Fibroblast of lung (primary cell): ENCODE results near the gene GRB10. TPM values are rescaled to one million over a fixed set of nuclear protein-coding genes. Genes with fewer than 3 reads are reported as not detected.

Experiments
- DNase-seq, 2 donors: peaks; one replicate each; pipeline versions ENCODE4 v3.0.0 to v3.0.0-alpha.2; 2010; ENCODE audit warnings: low read depth in 2 of 2
- H2AFZ ChIP-seq: 2 replicates; pipeline ENCODE4 v1.5.1; 2012; ENCODE audit warnings: low read length, control low read depth, inconsistent platforms
- H3K27ac ChIP-seq: 2 replicates; pipeline ENCODE4 v1.5.1; 2011; ENCODE audit warnings: low read length, control low read depth; ENCODE audit not compliant: insufficient read depth
- H3K27me3 ChIP-seq: 2 replicates; pipeline ENCODE4 v1.5.1; 2011; ENCODE audit warnings: mild to moderate bottlenecking, low read length; ENCODE audit not compliant: control insufficient read depth, insufficient read depth
- H3K36me3 ChIP-seq: 2 replicates; pipeline ENCODE4 v1.5.1; 2011; ENCODE audit warnings: low read length; ENCODE audit not compliant: control insufficient read depth, insufficient read depth
- H3K4me1 ChIP-seq: 2 replicates; pipeline ENCODE4 v1.5.1; 2011; ENCODE audit warnings: low read length; ENCODE audit not compliant: control insufficient read depth, insufficient read depth; ENCODE audit errors: extremely low read depth
- H3K4me2 ChIP-seq: 2 replicates; pipeline ENCODE4 v1.5.1; 2011; ENCODE audit warnings: low read length, control low read depth; ENCODE audit not compliant: insufficient read depth; ENCODE audit errors: extremely low read depth
- H3K4me3 ChIP-seq, 4 experiments: fragments of 200-600 bp in 1 of 4; sonication (generic) in 1 of 4; replicated peaks in 1 of 4; 2 replicates each; pipeline ENCODE4 v1.5.1; 2011 to 2016; ENCODE audit warnings: low read length in 4 of 4, low read depth in 3 of 4, mild to moderate bottlenecking in 3 of 4, control low read depth in 2 of 4, inconsistent platforms in 1 of 4, mixed read lengths in 1 of 4; ENCODE audit not compliant: insufficient read depth in 1 of 4; ENCODE audit errors: control extremely low read depth in 1 of 4
- H3K79me2 ChIP-seq: 2 replicates; pipeline ENCODE4 v1.5.1; 2012; ENCODE audit warnings: mild to moderate bottlenecking, low read length, inconsistent platforms; ENCODE audit not compliant: control insufficient read depth, insufficient read depth
- H3K9ac ChIP-seq: 2 replicates; pipeline ENCODE4 v1.5.1; 2011; ENCODE audit warnings: mild to moderate bottlenecking, low read length, control low read depth; ENCODE audit not compliant: insufficient read depth
- H3K9me3 ChIP-seq: 2 replicates; pipeline ENCODE4 v1.5.1; 2012; ENCODE audit warnings: low read depth, low read length; ENCODE audit not compliant: control insufficient read depth, insufficient read depth
- H4K20me1 ChIP-seq: 2 replicates; pipeline ENCODE4 v1.5.1; 2011; ENCODE audit warnings: low read length; ENCODE audit not compliant: control insufficient read depth, insufficient read depth; ENCODE audit errors: extremely low read depth
- CTCF ChIP-seq, 2 donors: IDR thresholded peaks in 1 of 2; conservative IDR thresholded peaks in 1 of 2; 1 replicate in 1 of 2; 2 replicates in 1 of 2; pipeline ENCODE4 v1.5.1; 2011 to 2012; ENCODE audit warnings: low read length in 2 of 2, control low read depth in 1 of 2, inconsistent platforms in 1 of 2, low read depth in 1 of 2, mild to moderate bottlenecking in 1 of 2
- EZH2 ChIP-seq: IDR thresholded peaks from 2 replicates; pipeline ENCODE4 v1.5.1; 2012; ENCODE audit warnings: low read length, control low read depth, mild to moderate bottlenecking; ENCODE audit errors: missing control alignments
- polyA plus RNA-seq, 2 donors: library from polyadenylated mRNA; depleted of rRNA in 1 of 2; stranded (reverse) in 1 of 2; unstranded in 1 of 2; fragments of >200 nt; gene quantifications; 2 replicates each; pipeline ENCODE4 v1.2.1, GENCODE V29; 2011 to 2012; ENCODE audit warnings: missing spikeins in 1 of 2
- total RNA-seq: library from RNA; depleted of rRNA; stranded (reverse); fragments of >200 nt; gene quantifications from 2 replicates; pipeline ENCODE4 v1.2.1, GENCODE V29; 2014

The GRB10 gene
- total and polyA plus RNA-seq, 2 donors (not counting 1 experiment from before 2014, with no cell fraction given), result 11.1 to 64.1 TPM

GRCh38 chr7:50710441-50711154 lies 72.1 kb downstream of the GRB10 start:
- H2AFZ ChIP-seq, result no peak overlapping the region
- H3K27me3 ChIP-seq, result no peaks in the 10 kb centered on the region
- no peak overlapping the region for H3K9ac ChIP-seq
- no peaks in the 10 kb centered on the region for H3K4me1 ChIP-seq
- H3K4me3 ChIP-seq, result no peak overlapping the region
- no peak overlapping the region for H3K4me2 ChIP-seq
- H4K20me1 ChIP-seq, result no peaks in the 10 kb centered on the region
- no peak for DNase-seq
- TF ChIP-seq CTCF (conservative IDR thresholded peaks at IDR 0.05 in 1 of 2, IDR thresholded peaks at IDR 0.05 in 1 of 2; ENCODE audit: low read depth in 1 of 2, low read length in 2 of 2) (no peak), EZH2 (no peak)
- peaks cover 3% of the 10 kb centered on the region for H3K79me2 ChIP-seq
- no peaks in the 10 kb centered on the region for H3K36me3 ChIP-seq
- no peak overlapping the region for H3K27ac ChIP-seq
- no peaks in the 10 kb centered on the region for H3K9me3 ChIP-seq

- H3K79me2 ChIP-seq, result peaks cover 3% of the 10 kb centered on the region
These were observed 73.5 kb downstream of the GRB10 start for GRCh38 chr7:50709151-50709550.

More at GRCh38 chr7:50709151-50709550, 73.5 kb downstream of the GRB10 start:
- no peak for DNase-seq
- Histone ChIP-seq H3K9ac (no peak overlapping the region), H3K9me3 (no peaks in the 10 kb centered on the region), H4K20me1 (no peaks in the 10 kb centered on the region), H3K36me3 (no peaks in the 10 kb centered on the region), H3K4me3 (no peak overlapping the region), H3K4me2 (no peak overlapping the region), H3K4me1 (no peaks in the 10 kb centered on the region), H3K27ac (no peak overlapping the region), H2AFZ (no peak overlapping the region), H3K27me3 (no peaks in the 10 kb centered on the region)
- TF ChIP-seq CTCF (conservative IDR thresholded peaks at IDR 0.05 in 1 of 2, IDR thresholded peaks at IDR 0.05 in 1 of 2; ENCODE audit: low read depth in 1 of 2, low read length in 2 of 2) (no peak), EZH2 (no peak)
